Measurements from ENCODE around the gene PTPRD. TPM values are rescaled to one million over a fixed set of nuclear protein-coding genes. Genes with fewer than 3 reads are reported as not detected.

PTPRD gene
- total RNA-seq, 2 donors from 2014 or later: 19.6 to 101 TPM

DNA sequence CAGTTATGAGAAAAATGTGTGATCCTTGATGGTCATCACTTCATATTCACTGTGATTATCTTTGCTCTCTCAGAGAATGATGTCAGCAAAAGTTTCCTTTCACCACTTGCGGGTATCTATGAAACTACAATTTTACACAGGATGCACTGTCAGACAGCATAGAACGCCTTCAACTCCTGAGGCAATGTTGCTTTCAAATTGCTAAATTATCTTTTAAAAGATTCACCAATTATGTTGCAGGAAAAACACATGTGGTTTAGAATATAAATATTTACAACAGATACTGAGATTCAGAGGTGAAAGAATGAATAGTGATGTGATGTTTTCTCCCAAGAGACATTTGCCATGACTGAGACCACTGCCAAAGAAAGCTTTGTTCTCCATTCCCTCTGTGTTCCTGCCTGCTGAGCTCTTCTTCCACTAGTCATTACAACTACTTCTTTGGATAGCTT, 1933.4 kb downstream of the PTPRD start:
- Histone ChIP-seq H3K36me3 (no peaks in the 10 kb centered on the region), H3K27me3 (replicated peaks; ENCODE audit: insufficient read depth) (no peaks in the 10 kb centered on the region), H3K4me1 (ENCODE audit: control insufficient read depth in 1 of 2, low read depth in 2 of 2) (peaks cover 0 to 31% of the 10 kb centered on the region in 2 donors), H3K9me3 (no peaks in the 10 kb centered on the region), H3K4me3 (no peak overlapping the region), H3K27ac (no peak overlapping the region)
- ATAC-seq (ENCODE audit: insufficient number of reproducible peaks, low FRiP score, low read depth) (no peak), DNase-seq (ENCODE audit: low spot score) (no peak)
- TF ChIP-seq, protein P1, sequence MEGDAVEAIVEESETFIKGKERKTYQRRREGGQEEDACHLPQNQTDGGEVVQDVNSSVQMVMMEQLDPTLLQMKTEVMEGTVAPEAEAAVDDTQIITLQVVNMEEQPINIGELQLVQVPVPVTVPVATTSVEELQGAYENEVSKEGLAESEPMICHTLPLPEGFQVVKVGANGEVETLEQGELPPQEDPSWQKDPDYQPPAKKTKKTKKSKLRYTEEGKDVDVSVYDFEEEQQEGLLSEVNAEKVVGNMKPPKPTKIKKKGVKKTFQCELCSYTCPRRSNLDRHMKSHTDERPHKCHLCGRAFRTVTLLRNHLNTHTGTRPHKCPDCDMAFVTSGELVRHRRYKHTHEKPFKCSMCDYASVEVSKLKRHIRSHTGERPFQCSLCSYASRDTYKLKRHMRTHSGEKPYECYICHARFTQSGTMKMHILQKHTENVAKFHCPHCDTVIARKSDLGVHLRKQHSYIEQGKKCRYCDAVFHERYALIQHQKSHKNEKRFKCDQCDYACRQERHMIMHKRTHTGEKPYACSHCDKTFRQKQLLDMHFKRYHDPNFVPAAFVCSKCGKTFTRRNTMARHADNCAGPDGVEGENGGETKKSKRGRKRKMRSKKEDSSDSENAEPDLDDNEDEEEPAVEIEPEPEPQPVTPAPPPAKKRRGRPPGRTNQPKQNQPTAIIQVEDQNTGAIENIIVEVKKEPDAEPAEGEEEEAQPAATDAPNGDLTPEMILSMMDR (IDR thresholded peaks at IDR 0.05): no peak

DNA sequence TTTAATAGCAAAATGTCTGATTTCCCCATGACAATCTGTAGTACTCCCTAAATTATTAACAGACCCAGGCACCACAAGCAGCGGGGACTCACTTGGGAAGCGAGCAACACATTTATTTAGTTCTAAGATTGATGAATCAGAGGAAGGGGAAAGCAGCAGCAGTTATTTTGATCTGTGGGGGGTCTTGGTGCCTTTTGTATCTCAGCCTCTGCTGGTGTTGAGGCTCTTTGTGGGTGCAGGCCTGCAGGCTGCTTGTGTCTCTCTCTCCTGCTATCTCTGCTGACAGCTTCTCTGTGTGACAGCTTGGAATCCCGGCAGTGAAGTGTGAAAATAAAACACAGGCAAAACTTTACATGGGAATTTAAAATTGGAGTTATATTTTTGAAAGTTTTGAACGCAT, 1935.1 kb downstream of the PTPRD start:
- H3K4me3 ChIP-seq: no peak overlapping the region
- peaks cover 0 to 31% of the 10 kb centered on the region in 2 donors for H3K4me1 ChIP-seq (ENCODE audit: control insufficient read depth in 1 of 2, low read depth in 2 of 2)
- H3K36me3 ChIP-seq: no peaks in the 10 kb centered on the region
- no peaks in the 10 kb centered on the region for H3K27me3 ChIP-seq (replicated peaks; ENCODE audit: insufficient read depth)
- H3K9me3 ChIP-seq: no peaks in the 10 kb centered on the region
- TF ChIP-seq, protein P1 (IDR thresholded peaks at IDR 0.05): no peak
- H3K27ac ChIP-seq: no peak overlapping the region
- no peak for DNase-seq (ENCODE audit: low spot score)
- ATAC-seq (ENCODE audit: insufficient number of reproducible peaks, low FRiP score, low read depth): no peak

DNA sequence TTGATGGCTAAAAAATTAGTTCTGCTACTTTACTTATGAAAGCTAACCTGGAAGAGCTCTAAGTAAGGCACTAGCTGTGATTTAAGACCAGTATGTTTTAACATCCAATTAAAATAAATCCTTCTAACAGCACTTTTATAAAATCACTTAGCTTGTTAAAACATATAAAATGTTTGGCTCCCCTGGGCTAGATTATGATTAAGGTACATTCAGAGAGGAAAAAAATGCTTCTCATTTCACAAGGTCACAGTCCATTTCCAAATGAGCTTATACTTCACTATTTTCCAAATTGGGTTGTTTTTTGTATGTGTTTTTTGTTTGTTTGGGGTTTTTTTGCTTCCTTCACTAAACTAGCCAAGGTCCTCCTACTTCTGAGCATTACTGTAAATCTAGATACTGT, 1938.3 kb downstream of the PTPRD start:
- H3K27me3 ChIP-seq (replicated peaks; ENCODE audit: insufficient read depth): no peaks in the 10 kb centered on the region
- ATAC-seq (ENCODE audit: insufficient number of reproducible peaks, low FRiP score, low read depth): no peak
- no peaks in the 10 kb centered on the region for H3K9me3 ChIP-seq
- DNase-seq (ENCODE audit: low spot score): no peak
- no peaks in the 10 kb centered on the region for H3K36me3 ChIP-seq
- no peak overlapping the region for H3K27ac ChIP-seq
- H3K4me1 ChIP-seq (ENCODE audit: control insufficient read depth in 1 of 2, low read depth in 2 of 2): peaks cover 0 to 22% of the 10 kb centered on the region in 2 donors
- TF ChIP-seq, protein P1 (IDR thresholded peaks at IDR 0.05): no peak
- H3K4me3 ChIP-seq: no peak overlapping the region

DNA sequence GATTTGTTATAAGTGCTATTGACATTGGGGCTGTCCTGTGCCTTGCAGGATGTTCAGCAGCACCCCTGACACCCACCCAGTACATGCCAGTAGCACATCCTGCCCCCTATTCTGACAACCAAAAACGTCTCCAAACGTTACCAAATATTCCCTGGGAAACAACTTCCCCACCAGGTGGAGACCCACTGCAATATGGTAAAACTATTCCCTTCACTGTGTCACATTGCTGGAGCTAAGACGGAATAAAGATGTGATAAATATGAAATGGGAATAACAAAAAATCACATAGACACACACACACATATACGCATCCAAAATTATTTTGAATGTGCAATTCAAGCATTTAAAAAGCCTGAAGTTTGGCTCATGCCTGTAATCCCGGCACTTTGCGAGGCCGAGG, 1939.0 kb downstream of the PTPRD start:
- ATAC-seq (ENCODE audit: insufficient number of reproducible peaks, low FRiP score, low read depth) (no peak), DNase-seq (ENCODE audit: low spot score) (no peak)
- TF ChIP-seq, protein P1 (IDR thresholded peaks at IDR 0.05): no peak

DNA sequence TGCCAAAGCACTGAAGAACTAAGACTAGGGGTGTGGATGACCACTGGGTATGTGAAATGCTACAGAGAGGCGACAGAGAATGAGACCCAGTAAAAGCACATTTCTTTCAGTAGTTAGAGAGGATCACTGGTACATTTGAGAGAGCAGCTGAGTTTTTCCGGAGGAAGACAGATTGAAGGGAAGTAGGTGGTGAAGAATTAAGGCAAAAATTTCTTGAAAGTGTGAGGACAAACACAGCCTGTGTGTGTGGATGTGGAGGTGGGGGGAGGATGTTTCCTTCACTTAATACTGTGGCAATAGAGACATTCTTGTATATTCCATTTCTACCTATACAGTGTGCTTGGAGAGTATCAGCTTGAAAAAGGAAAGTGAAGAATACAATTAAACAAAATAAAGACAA, 1942.1 kb downstream of the PTPRD start:
- no peak overlapping the region for H3K4me3 ChIP-seq
- no peaks in the 10 kb centered on the region for H3K36me3 ChIP-seq
- H3K27ac ChIP-seq: no peak overlapping the region
- no peak for ATAC-seq (ENCODE audit: insufficient number of reproducible peaks, low FRiP score, low read depth)
- no peaks in the 10 kb centered on the region for H3K9me3 ChIP-seq
- H3K27me3 ChIP-seq (replicated peaks; ENCODE audit: insufficient read depth): no peaks in the 10 kb centered on the region
- peaks cover 2 to 3% of the 10 kb centered on the region in 2 donors for H3K4me1 ChIP-seq (ENCODE audit: control insufficient read depth in 1 of 2, low read depth in 2 of 2)
- DNase-seq (ENCODE audit: low spot score): no peak
- TF ChIP-seq, protein P1 (IDR thresholded peaks at IDR 0.05): no peak

More for the DNA sequence above, 1939.0 kb downstream of the PTPRD start:
- Histone ChIP-seq H3K36me3 (no peaks in the 10 kb centered on the region), H3K27me3 (replicated peaks; ENCODE audit: insufficient read depth) (no peaks in the 10 kb centered on the region), H3K4me1 (ENCODE audit: control insufficient read depth in 1 of 2, low read depth in 2 of 2) (peaks cover 0 to 15% of the 10 kb centered on the region in 2 donors), H3K4me3 (no peak overlapping the region), H3K9me3 (no peaks in the 10 kb centered on the region), H3K27ac (no peak overlapping the region)
